Right ventricle myocardium inferior (tissue), 1 donor: ENCODE results near the gene HS6ST3. TPM values are rescaled to one million over a fixed set of nuclear protein-coding genes. Genes with fewer than 3 reads are reported as not detected.

Experiments
- ATAC-seq: fragments of 200-7000 bp; cut with Tn5 transposase; one replicate; pipeline ENCODE4 v1.9.1; 2020; ENCODE audit warnings: mild to moderate bottlenecking, moderate library complexity
- DNase-seq: peaks from one replicate; pipeline ENCODE4 v3.0.0; 2021; ENCODE audit errors: missing footprints
- intact Hi-C: fragments of 100-400 bp; cut with DNase I; formaldehyde crosslinking; loops from one replicate; pipeline ENCODE4 v1.11.0; 2022
- microRNA-seq: library from miRNA; unstranded; fragments of <30 nt; microRNA quantifications from one replicate; pipeline ENCODE4 v1.2.0, GENCODE V29; 2020
- total RNA-seq: library from RNA; stranded (reverse); fragmentation: NEBNext Ultra II Directional; extraction: Animal tissue kit (Norgen Biotek cat#: 25700); gene quantifications from one replicate; pipeline ENCODE4 v1.2.1, GENCODE V29; 2021
- donor health status: DM: no; HTN: yes; CAD: no; lungs with severe emphysema.

HS6ST3 gene
- total RNA-seq, 1 donor from 2014 or later: 1.4 TPM

DNA sequence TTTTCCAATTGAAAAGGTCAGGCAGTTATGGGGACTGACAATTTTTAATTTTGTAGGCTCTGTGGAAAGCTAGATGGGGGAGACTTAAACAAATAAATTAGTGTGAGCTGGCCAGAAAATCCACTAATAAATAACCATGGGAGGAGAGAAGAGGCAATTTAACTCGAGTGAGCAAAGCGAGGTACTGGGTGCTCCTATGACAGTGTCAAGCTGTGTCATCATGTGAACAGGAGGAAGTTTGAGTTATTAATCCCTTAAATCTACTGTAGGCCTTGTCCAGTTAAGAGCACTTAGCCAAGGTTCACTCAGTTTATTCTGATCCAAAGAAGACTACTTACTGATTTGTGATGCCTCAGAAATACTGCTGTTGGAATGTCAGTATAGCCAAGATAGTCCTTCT lies 781.6 kb downstream of the HS6ST3 start:
- intact Hi-C loops: no loop called here
- DNase-seq (no peak), ATAC-seq (no peak)

DNA sequence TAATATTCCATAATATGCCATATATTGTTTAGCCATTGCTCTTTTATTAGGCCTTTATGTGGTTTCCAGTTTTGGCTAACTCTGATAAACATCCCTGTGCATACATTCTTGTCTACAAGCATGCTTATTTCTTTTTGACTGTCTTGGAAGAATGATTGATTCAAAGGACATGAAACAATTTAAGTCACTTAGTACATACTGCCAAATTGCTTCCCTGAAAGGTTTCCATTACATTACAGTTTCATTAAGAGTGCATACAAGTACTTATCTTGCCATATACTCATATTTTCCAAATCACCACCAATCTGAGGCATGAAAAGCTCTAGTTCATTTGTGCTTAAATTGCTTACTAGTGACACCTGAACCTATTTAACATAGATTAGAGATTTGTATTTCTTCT lies 790.5 kb downstream of the HS6ST3 start:
- intact Hi-C loops: no loop called here
- ATAC-seq: no peak

More for the DNA sequence above, 790.5 kb downstream of the HS6ST3 start:
- no peak for DNase-seq

Small RNAs within 50 kb of the gene (microRNA-seq; reads per million reads assigned to microRNA genes)
- gene MIR4501: not detected

Other genes with a start within 250 kb of the HS6ST3 start
- gene UGGT2, start 36.7 kb upstream of the HS6ST3 start, total RNA-seq: 10.0 TPM